GM12875 (cell line): Measurements from ENCODE around the gene DAGLA.

Experiments
- H3K4me3 ChIP-seq: one replicate; pipeline ENCODE4 v1.5.1; 2011; ENCODE audit warnings: low read depth, low read length, control low read depth
- CTCF ChIP-seq: IDR thresholded peaks from 2 replicates; pipeline ENCODE4 v1.5.1; 2011; ENCODE audit warnings: low read depth, mild to moderate bottlenecking, control low read depth, inconsistent platforms, low read length, moderate library complexity, borderline replicate concordance; ENCODE audit not compliant: insufficient read depth

The DAGLA gene

DNA sequence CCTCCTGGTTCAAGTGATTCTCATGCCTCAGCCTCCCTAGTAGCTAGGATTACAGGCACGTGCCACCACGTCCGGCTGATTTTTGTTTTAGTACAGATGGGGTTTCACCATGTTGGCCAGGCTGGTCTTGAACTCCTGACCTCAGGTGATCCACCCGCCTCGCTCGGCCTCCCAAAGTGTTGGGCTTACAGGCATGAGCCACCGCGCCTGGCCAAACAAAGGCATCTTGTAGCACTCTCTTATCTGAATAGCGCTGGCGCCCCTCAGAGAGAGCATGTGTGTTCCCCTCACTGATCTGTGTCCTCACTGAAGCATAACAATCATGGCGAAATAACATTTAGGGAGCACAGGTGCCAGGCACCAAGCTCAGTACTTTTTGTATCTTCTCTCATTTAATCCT is 7.2 kb downstream of the DAGLA start:
- no peak for TF ChIP-seq CTCF
- no peak overlapping the region for H3K4me3 ChIP-seq

DNA sequence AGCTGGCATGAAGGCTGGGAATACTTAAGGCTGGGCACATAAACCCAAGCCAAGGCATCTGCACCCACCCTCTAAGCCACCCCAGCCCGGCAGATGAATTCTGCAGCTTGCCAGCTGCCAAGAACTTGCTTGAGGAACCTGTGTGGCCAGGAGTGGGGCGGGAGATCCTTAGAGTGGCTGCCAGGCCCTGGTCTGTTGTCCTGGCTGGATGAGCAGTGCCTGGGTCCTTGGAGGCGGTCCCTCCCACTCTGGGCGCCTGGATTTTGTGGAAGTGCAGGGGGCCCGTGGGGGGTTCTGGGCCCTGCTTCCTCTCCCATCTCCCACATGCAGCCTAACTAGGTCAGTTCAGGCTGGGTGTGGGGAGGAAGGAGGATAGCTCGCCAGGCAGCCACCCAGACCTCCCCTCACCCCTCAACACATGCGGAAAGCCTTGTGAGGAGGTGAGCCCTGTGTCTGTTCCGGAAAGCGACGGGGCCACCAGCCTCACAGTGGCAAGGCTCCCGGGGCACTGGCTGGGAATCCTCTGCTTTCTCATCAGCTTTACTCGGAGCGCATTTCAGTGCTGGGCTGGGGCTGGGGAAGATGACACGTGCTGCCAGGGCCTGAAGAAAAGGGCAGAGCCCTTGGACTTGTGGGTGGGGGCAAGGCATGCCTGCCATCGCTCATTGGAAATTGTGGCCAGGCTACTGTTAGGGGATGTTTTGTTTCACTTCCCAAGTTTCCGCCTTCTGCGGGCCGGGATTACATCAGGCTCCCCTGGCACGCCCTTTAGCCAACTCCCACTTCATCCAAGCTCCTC is 8.4 kb downstream of the DAGLA start:
- H3K4me3 ChIP-seq = no peak overlapping the region
- no peak for TF ChIP-seq CTCF

DNA sequence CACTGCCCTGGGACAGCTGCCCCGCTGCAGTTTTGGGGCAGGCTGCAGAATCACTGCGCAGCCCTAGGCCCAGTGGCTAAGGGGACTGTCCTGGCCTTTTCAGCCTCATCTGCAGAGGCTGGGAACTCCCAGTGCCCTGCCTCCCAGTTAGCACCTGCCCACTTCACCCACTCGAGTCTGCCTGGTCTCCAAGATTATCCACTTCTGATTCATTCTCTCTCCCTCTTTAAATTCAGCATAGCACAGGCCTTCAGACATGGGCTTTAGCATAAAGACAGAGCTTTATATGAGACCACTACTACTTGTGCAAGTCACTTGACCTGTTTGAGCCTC is 8.9 kb downstream of the DAGLA start:
- TF ChIP-seq CTCF = no peak
- no peak overlapping the region for H3K4me3 ChIP-seq

DNA sequence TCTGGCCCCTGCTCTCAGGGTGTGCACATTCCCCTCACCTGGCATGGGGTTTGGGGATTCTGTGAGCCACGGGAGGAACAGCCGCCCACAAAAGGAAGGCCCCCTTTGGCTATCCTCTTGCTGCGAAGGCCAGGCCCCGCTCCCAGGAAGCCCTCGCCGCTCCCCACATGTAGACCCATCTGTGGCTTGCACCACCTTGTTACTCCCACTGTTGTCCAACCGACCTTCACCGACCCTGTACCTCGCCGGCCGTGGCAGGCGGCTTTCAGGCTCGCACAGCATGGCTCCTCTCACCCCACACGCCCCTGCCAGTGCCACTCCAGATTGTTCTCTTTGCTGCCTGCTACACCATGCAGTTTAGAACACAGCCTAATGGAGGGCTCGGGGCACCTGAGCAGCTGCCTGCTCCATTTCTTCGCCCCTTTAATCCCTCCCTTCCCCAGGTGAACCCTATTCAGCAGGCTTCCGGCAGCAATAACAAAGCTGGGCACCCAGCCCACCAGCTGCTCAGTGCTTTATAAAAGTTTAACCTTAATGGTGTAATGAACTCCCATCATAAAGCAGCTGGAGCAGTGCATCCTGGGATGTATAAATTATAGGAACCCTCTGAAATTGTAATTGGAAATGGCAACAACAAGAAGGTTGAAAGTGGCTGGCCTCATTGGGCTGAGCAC is 10.7 kb downstream of the DAGLA start:
- TF ChIP-seq CTCF = no peak
- no peak overlapping the region for H3K4me3 ChIP-seq

GRCh38 chr11:61691380-61692156 is 11.4 kb downstream of the DAGLA start:
- no peak for TF ChIP-seq CTCF
- H3K4me3 ChIP-seq = no peak overlapping the region

GRCh38 chr11:61693922-61694601 is 13.9 kb downstream of the DAGLA start:
- H3K4me3 ChIP-seq = no peak overlapping the region

More at GRCh38 chr11:61693922-61694601, 13.9 kb downstream of the DAGLA start:
- no peak for TF ChIP-seq CTCF
